ENCODE results near the gene STX18. TPM values are rescaled to one million over a fixed set of nuclear protein-coding genes. Genes with fewer than 3 reads are reported as not detected.
"Not testable (repeated sequence)": the region's sequence is repeated elsewhere in the genome, so short reads cannot be mapped to it uniquely, and the experiment has no call there.

Gene STX18
- total RNA-seq, 1 donor from 2014 or later = 24.0 TPM

DNA sequence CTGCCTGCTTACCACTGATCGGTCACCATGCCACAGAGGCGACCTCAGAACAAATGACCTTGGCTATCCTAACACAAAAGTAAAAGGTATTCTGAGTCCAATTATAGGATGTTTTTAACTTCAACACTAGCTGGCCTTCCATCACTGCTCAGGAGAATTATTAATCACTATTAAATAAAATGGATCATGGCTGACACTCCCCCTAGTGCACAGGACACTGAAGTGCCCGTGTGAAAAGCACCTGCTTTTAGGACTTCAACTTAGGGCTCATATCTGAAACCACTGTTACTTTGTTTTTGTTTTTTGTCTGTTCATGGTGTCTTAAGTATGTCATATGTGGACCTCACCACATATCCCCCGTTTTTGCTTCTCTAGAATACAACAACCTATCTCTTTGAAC lies 33.9 kb downstream of the STX18 start:
- no peak overlapping the region for H2AFZ ChIP-seq (ENCODE audit: low read depth, low read length)
- H3K27ac ChIP-seq (ENCODE audit: low read depth, low read length) = no peak overlapping the region
- H3K9me3 Mint-ChIP-seq (ENCODE audit: unreplicated experiment) = no peaks in the 10 kb centered on the region
- FAIRE-seq = no peak
- H4K20me1 ChIP-seq (ENCODE audit: insufficient read depth, low read length) = peaks cover 67% of the 10 kb centered on the region
- H3K27me3 ChIP-seq (ENCODE audit: insufficient read depth, low read length) = no peaks in the 10 kb centered on the region
- H3K4me1 Mint-ChIP-seq (ENCODE audit: low read depth, unreplicated experiment) = peaks cover 9% of the 10 kb centered on the region
- H3K4me3 ChIP-seq (ENCODE audit: insufficient read depth, low read depth, low read length) = no peak overlapping the region
- H3K4me1 ChIP-seq (ENCODE audit: insufficient read depth, low read length) = peaks cover 3% of the 10 kb centered on the region
- H3K9me3 ChIP-seq (ENCODE audit: insufficient read depth, low read depth, low read length) = no peaks in the 10 kb centered on the region
- H3K27me3 Mint-ChIP-seq (ENCODE audit: low read depth, unreplicated experiment) = no peaks in the 10 kb centered on the region
- H3K36me3 Mint-ChIP-seq (ENCODE audit: low read depth, unreplicated experiment) = peaks cover 1% of the 10 kb centered on the region
- no peak for TF ChIP-seq EZH2 (IDR thresholded peaks at IDR 0.05; ENCODE audit: insufficient read depth, low read length)
- TF ChIP-seq, protein P1, sequence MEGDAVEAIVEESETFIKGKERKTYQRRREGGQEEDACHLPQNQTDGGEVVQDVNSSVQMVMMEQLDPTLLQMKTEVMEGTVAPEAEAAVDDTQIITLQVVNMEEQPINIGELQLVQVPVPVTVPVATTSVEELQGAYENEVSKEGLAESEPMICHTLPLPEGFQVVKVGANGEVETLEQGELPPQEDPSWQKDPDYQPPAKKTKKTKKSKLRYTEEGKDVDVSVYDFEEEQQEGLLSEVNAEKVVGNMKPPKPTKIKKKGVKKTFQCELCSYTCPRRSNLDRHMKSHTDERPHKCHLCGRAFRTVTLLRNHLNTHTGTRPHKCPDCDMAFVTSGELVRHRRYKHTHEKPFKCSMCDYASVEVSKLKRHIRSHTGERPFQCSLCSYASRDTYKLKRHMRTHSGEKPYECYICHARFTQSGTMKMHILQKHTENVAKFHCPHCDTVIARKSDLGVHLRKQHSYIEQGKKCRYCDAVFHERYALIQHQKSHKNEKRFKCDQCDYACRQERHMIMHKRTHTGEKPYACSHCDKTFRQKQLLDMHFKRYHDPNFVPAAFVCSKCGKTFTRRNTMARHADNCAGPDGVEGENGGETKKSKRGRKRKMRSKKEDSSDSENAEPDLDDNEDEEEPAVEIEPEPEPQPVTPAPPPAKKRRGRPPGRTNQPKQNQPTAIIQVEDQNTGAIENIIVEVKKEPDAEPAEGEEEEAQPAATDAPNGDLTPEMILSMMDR (IDR thresholded peaks at IDR 0.05; ENCODE audit: insufficient read depth, low read depth, low read length) = peak; percentile 58
- no peak overlapping the region for H3K9ac ChIP-seq (ENCODE audit: low read length)
- H3K27ac Mint-ChIP-seq (ENCODE audit: unreplicated experiment) = no peak overlapping the region
- H3K79me2 ChIP-seq (ENCODE audit: insufficient read depth, low read length) = peaks cover 24% of the 10 kb centered on the region
- DNase-seq (ENCODE audit: low read depth) = no peak
- no peak overlapping the region for H3K4me3 Mint-ChIP-seq (ENCODE audit: unreplicated experiment)
- H3K36me3 ChIP-seq (ENCODE audit: insufficient read depth, low read length) = no peaks in the 10 kb centered on the region
- no peak overlapping the region for H3K4me2 ChIP-seq (ENCODE audit: low read length)

- Histone ChIP-seq H3K27me3 (ENCODE audit: insufficient read depth, low read length) (no peaks in the 10 kb centered on the region), H3K4me3 (ENCODE audit: insufficient read depth, low read depth, low read length) (no peak overlapping the region), H3K79me2 (ENCODE audit: insufficient read depth, low read length) (peaks cover 22% of the 10 kb centered on the region), H3K4me1 (ENCODE audit: insufficient read depth, low read length) (peaks cover 6% of the 10 kb centered on the region), H2AFZ (ENCODE audit: low read depth, low read length) (no peak overlapping the region), H3K4me2 (ENCODE audit: low read length) (no peak overlapping the region), H4K20me1 (ENCODE audit: insufficient read depth, low read length) (peaks cover 62% of the 10 kb centered on the region), H3K9me3 (ENCODE audit: insufficient read depth, low read depth, low read length) (no peaks in the 10 kb centered on the region), H3K27ac (ENCODE audit: low read depth, low read length) (no peak overlapping the region), H3K36me3 (ENCODE audit: insufficient read depth, low read length) (no peaks in the 10 kb centered on the region), H3K9ac (ENCODE audit: low read length) (no peak overlapping the region)
- Mint-ChIP-seq H3K36me3 (ENCODE audit: low read depth, unreplicated experiment) (peaks cover 1% of the 10 kb centered on the region), H3K27ac (ENCODE audit: unreplicated experiment) (no peak overlapping the region), H3K9me3 (ENCODE audit: unreplicated experiment) (no peaks in the 10 kb centered on the region), H3K4me3 (ENCODE audit: unreplicated experiment) (no peak overlapping the region), H3K4me1 (ENCODE audit: low read depth, unreplicated experiment) (peaks cover 10% of the 10 kb centered on the region), H3K27me3 (ENCODE audit: low read depth, unreplicated experiment) (no peaks in the 10 kb centered on the region)
- no peak for TF ChIP-seq EZH2 (IDR thresholded peaks at IDR 0.05; ENCODE audit: insufficient read depth, low read length)
- TF ChIP-seq, protein P1 (IDR thresholded peaks at IDR 0.05; ENCODE audit: insufficient read depth, low read depth, low read length) = no peak
- FAIRE-seq (no peak), DNase-seq (ENCODE audit: low read depth) (no peak)
Observed at GRCh38 chr4:4507403-4507802, 34.4 kb downstream of the STX18 start.

- Histone ChIP-seq H3K9ac (ENCODE audit: low read length) (no peak overlapping the region), H3K4me2 (ENCODE audit: low read length) (no peak overlapping the region), H4K20me1 (ENCODE audit: insufficient read depth, low read length) (peaks cover 60% of the 10 kb centered on the region), H3K9me3 (ENCODE audit: insufficient read depth, low read depth, low read length) (no peaks in the 10 kb centered on the region), H3K27me3 (ENCODE audit: insufficient read depth, low read length) (no peaks in the 10 kb centered on the region), H3K36me3 (ENCODE audit: insufficient read depth, low read length) (no peaks in the 10 kb centered on the region), H3K27ac (ENCODE audit: low read depth, low read length) (no peak overlapping the region), H2AFZ (ENCODE audit: low read depth, low read length) (no peak overlapping the region), H3K4me3 (ENCODE audit: insufficient read depth, low read depth, low read length) (no peak overlapping the region), H3K79me2 (ENCODE audit: insufficient read depth, low read length) (peaks cover 20% of the 10 kb centered on the region), H3K4me1 (ENCODE audit: insufficient read depth, low read length) (peaks cover 6% of the 10 kb centered on the region)
- Mint-ChIP-seq H3K9me3 (ENCODE audit: unreplicated experiment) (no peaks in the 10 kb centered on the region), H3K4me3 (ENCODE audit: unreplicated experiment) (no peak overlapping the region), H3K4me1 (ENCODE audit: low read depth, unreplicated experiment) (peaks cover 8% of the 10 kb centered on the region), H3K36me3 (ENCODE audit: low read depth, unreplicated experiment) (peaks cover 1% of the 10 kb centered on the region), H3K27me3 (ENCODE audit: low read depth, unreplicated experiment) (no peaks in the 10 kb centered on the region), H3K27ac (ENCODE audit: unreplicated experiment) (no peak overlapping the region)
- FAIRE-seq (no peak), DNase-seq (ENCODE audit: low read depth) (no peak)
- TF ChIP-seq, protein P1 (IDR thresholded peaks at IDR 0.05; ENCODE audit: insufficient read depth, low read depth, low read length) = no peak
- TF ChIP-seq EZH2 (IDR thresholded peaks at IDR 0.05; ENCODE audit: insufficient read depth, low read length) = no peak
Observed at GRCh38 chr4:4506961-4507360, 34.9 kb downstream of the STX18 start.

DNA sequence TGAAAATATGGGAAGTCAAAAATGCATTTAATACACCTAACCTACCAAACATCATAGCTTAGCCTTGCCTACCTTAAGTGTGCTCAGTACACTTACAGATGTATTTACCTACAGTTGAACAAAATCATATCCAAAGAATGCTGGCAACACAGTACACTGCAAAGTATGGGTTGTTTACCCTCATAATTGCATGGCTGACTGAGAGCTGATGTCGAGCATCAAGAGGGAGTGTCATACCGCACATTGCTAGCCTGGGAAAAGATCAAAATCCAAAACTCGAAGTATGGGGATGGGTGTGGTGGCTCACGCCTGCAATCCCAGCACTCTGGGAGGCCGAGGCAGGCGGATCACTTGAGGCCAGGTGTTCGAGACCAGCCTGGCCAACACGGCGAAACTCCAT lies 36.6 kb downstream of the STX18 start:
- H4K20me1 ChIP-seq (ENCODE audit: insufficient read depth, low read length) = peaks cover 59% of the 10 kb centered on the region
- not testable (repeated sequence) for H3K36me3 ChIP-seq (ENCODE audit: insufficient read depth, low read length); H3K4me1 Mint-ChIP-seq (ENCODE audit: low read depth, unreplicated experiment); H3K4me2 ChIP-seq (ENCODE audit: low read length); FAIRE-seq; H3K4me1 ChIP-seq (ENCODE audit: insufficient read depth, low read length); H3K4me3 ChIP-seq (ENCODE audit: insufficient read depth, low read depth, low read length); H3K9me3 Mint-ChIP-seq (ENCODE audit: unreplicated experiment); H3K27ac ChIP-seq (ENCODE audit: low read depth, low read length); H3K4me3 Mint-ChIP-seq (ENCODE audit: unreplicated experiment); H3K27ac Mint-ChIP-seq (ENCODE audit: unreplicated experiment); H3K9me3 ChIP-seq (ENCODE audit: insufficient read depth, low read depth, low read length); H3K9ac ChIP-seq (ENCODE audit: low read length); H3K27me3 Mint-ChIP-seq (ENCODE audit: low read depth, unreplicated experiment); DNase-seq (ENCODE audit: low read depth); H3K27me3 ChIP-seq (ENCODE audit: insufficient read depth, low read length); H3K36me3 Mint-ChIP-seq (ENCODE audit: low read depth, unreplicated experiment); H2AFZ ChIP-seq (ENCODE audit: low read depth, low read length)
- H3K79me2 ChIP-seq (ENCODE audit: insufficient read depth, low read length) = peaks cover 24% of the 10 kb centered on the region

All from astrocyte (in vitro differentiated cells and primary cell).